Uterus (tissue), 2 donors: Measurements from ENCODE around the gene OMA1.

Experiments used
- CTCF ChIP-seq, 4 experiments: fragments of 200-600 bp in 2 of 4; fragments of 450-650 bp in 2 of 4; sonication (generic) in 2 of 4; IDR thresholded peaks; one replicate each; pipeline ENCODE4 v1.5.1; 2016 to 2019; ENCODE audit warnings: antibody characterized with exemption in 4 of 4, mild to moderate bottlenecking in 2 of 4, moderate library complexity in 1 of 4
- POLR2A ChIP-seq, 2 donors: fragments of 450-650 bp; IDR thresholded peaks; one replicate each; pipeline ENCODE4 v1.6.1; 2016; ENCODE audit warnings: antibody characterized with exemption in 2 of 2, mild to moderate bottlenecking in 1 of 2, moderate library complexity in 1 of 2

- no peak for TF ChIP-seq CTCF (IDR thresholded peaks at IDR 0.05)
- no peak for TF ChIP-seq POLR2A (IDR thresholded peaks at IDR 0.05)
These were observed 7.0 kb downstream of the OMA1 start for GRCh38 chr1:58539553-58539952.
